ENCODE data around the gene DOP1A. TPM values are rescaled to one million over a fixed set of nuclear protein-coding genes. Genes with fewer than 3 reads are reported as not detected.

DOP1A gene, protein sequence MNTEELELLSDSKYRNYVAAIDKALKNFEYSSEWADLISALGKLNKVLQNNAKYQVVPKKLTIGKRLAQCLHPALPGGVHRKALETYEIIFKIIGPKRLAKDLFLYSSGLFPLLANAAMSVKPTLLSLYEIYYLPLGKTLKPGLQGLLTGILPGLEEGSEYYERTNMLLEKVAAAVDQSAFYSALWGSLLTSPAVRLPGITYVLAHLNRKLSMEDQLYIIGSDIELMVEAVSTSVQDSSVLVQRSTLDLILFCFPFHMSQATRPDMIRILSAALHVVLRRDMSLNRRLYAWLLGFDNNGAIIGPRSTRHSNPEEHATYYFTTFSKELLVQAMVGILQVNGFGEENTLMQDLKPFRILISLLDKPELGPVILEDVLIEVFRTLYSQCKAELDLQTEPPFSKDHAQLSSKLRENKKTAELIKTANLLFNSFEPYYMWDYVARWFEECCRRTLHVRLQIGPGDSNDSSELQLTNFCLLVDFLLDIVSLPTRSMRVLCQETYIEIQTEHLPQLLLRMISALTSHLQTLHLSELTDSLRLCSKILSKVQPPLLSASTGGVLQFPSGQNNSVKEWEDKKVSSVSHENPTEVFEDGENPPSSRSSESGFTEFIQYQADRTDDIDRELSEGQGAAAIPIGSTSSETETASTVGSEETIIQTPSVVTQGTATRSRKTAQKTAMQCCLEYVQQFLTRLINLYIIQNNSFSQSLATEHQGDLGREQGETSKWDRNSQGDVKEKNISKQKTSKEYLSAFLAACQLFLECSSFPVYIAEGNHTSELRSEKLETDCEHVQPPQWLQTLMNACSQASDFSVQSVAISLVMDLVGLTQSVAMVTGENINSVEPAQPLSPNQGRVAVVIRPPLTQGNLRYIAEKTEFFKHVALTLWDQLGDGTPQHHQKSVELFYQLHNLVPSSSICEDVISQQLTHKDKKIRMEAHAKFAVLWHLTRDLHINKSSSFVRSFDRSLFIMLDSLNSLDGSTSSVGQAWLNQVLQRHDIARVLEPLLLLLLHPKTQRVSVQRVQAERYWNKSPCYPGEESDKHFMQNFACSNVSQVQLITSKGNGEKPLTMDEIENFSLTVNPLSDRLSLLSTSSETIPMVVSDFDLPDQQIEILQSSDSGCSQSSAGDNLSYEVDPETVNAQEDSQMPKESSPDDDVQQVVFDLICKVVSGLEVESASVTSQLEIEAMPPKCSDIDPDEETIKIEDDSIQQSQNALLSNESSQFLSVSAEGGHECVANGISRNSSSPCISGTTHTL (N-terminal part only)
- total RNA-seq (2014; rRNA removed): 14.4 and 16.6 TPM in 2 replicates
- polyA plus RNA-seq (2012): 2.7 TPM

- peak; percentile 88 for DNase-seq (ENCODE audit: low read depth)
These were observed at the start of gene DOP1A for GRCh38 chr6:83067448-83068439. Gene DOP1A, plus strand, starts transcription at chr6:83067671. Its CDS starts 29,307 bp downstream, at chr6:83096978.

GRCh38 chr6:83019741-83020140 is 47.7 kb upstream of the DOP1A start:
- DNase-seq (ENCODE audit: low read depth): peak; percentile 38

GRCh38 chr6:83031689-83032088 is 35.8 kb upstream of the DOP1A start:
- peak; percentile 2 for DNase-seq (ENCODE audit: low read depth)

GRCh38 chr6:83038246-83038645 is 29.2 kb upstream of the DOP1A start:
- DNase-seq (ENCODE audit: low read depth): no peak

DNA sequence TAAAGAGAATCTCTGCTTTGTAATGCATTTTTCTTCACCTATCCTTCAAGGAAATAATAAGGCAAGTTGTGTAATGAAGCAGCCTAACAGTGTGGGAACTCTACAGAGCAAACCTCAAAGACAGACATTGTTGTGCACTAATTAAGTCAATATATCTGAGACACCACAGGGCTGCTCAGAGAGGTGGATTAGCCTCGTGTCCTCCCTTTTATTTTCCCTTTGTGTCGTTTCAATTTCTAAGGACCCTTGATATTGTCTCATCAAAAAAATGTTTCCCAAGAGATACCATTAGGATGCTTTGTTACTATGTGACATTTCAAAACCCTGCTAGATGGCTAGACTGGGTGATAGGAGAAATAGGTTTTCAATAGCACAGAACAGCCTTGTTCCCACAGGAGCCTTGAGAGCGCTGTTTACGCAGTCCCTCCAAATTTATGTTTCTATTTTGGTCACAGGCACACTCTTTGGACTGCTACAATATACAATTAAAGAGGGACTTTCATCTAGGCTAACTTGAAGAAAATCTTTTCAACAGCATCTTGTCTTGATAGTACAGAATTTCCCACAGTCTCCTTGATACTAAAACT is 24.9 kb upstream of the DOP1A start:
- DNase-seq (ENCODE audit: low read depth): no peak

DNA sequence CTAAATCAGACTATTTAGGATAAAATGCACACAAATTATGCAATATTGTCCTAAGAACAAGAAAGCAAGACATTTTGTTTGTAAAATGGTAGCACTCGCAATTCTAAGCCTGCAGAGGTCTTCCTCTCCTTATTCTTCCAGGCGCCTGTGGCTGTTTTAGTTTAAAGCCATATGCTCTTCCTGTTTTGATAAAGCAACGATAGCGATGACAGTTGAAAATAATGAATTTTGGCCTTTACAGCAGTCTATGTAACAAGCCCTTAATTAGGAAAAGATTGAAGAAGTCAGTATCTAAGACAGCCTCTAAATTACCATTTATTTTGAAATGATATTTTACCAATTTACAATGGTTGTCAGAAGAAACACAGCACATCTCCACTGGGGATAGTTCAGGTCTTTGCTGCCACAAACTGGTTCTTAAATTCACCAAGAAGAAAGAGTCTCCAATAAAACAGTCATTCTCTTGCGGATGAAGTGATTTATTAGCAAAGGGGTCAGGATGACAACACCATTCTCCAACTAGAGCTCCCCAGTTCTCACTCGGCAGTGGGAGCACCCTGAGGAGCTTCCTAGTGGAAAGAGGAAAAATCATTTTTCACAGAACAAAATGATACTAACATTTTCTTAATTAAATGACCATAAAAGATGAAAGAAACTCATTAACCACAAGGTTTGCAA is 23.2 kb upstream of the DOP1A start:
- DNase-seq (ENCODE audit: low read depth): no peak

GRCh38 chr6:83047065-83047754 is 20.3 kb upstream of the DOP1A start:
- DNase-seq (ENCODE audit: low read depth): no peak

GRCh38 chr6:83051377-83052172 is 15.9 kb upstream of the DOP1A start:
- no peak for DNase-seq (ENCODE audit: low read depth)

GRCh38 chr6:83053678-83054077 is 13.8 kb upstream of the DOP1A start:
- DNase-seq (ENCODE audit: low read depth): no peak

DNA sequence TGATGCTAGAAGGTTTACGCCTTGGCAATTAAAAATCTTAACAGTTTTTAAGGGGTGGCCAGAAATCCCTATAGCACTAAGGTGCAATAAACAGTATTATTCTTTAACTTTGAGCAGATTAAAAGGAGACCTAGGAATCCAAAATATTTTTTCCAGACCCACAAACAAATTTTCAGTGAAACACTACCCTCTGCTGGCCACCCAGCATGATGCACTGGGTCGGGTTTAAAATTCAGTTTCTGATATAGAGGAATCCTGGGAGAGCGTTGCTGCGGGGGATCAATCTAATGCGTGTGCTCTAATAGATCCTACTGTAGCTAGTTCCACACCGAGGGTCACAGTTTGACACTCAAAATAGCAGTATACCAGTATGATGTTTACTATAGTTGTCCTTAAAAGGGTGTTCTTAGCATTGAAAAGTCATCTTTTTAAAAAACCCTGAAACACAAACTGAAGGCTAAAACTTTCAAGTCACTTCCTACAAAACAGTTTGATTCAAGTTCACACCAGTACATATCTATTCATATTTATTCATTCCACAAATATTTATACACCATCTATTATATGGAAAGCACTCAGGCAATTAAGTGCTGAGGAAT is 12.0 kb upstream of the DOP1A start:
- peak; percentile 30 for DNase-seq (ENCODE audit: low read depth)

GRCh38 chr6:83057705-83058321 is 9.7 kb upstream of the DOP1A start:
- peak; percentile 37 for DNase-seq (ENCODE audit: low read depth)

GRCh38 chr6:83061190-83061589 is 6.3 kb upstream of the DOP1A start:
- no peak for DNase-seq (ENCODE audit: low read depth)

DNA sequence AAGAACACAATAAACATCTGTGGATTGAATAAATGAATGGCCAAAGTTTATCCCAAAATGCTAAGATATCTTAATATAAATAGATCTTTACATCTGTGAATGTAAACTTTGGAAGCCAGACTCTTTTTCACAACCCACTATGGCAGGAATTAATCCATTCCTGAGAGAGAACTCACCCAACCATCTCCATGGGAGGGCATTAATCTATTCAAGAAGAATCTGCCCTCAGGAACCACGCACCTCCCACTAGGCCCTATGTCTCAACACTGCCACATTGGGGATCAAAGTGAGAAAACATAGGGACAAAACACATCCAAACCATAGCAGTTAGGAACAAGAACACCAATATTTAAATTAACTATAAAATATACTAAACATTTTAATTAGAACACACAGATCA is 5.2 kb upstream of the DOP1A start:
- peak; percentile 30 for DNase-seq (ENCODE audit: low read depth)

DNA sequence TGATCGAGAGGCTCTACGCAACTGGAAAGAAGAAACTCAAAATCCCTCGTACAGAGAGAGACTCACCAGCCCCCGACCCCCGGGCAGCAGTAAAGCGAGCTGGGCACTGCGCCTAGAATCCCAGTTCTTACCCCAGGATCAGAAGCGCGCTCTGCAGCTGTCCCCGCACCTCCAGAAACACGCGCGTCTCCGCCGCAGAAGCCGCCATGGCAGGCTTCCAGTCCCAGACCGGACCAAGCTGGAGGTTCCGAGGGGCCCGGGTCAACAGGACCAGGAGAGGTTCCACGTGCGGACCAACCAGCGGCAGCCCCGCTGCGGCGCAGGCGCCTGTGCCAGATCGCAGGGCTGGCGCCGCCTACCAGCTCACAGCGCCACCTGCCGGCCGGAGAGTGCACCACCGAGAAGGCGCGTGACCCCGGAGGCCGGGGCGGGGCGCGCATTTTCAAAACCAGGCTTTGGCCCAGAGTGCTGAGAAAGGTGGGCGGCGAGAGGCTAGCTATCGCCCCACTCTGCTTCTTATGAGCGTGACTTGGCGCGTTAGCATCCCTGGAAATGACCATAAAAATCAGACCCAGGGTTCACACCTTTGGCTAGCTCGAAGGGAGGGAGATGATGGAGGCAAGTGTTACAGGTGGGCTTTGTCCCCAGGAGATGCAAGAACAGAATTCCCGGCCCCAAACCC is 1.8 kb upstream of the DOP1A start, which contains the start of gene UBE3D:
Gene UBE3D (minus strand): TSS at position 331 of the 682 bp plus-strand sequence. CDS start 123 bp downstream, at position 208.
- DNase-seq (ENCODE audit: low read depth): peak; percentile 78

- DNase-seq (ENCODE audit: low read depth): no peak
These were observed 1.1 kb downstream of the DOP1A start for GRCh38 chr6:83068616-83069015.

- DNase-seq (ENCODE audit: low read depth): no peak
These were observed 2.2 kb downstream of the DOP1A start for GRCh38 chr6:83069633-83070032.

All from LHCN-M2 (cell line).